Measurements from ENCODE around the gene TMEM234. TPM values are rescaled to one million over a fixed set of nuclear protein-coding genes. Genes with fewer than 3 reads are reported as not detected.
A peak's percentile ranks its signal among the peaks of the same experiment; 100 is the strongest.

The TMEM234 gene
- total and polyA plus RNA-seq, 8 donors: 19.3 to 24.8 (median 21.6) TPM

DNA sequence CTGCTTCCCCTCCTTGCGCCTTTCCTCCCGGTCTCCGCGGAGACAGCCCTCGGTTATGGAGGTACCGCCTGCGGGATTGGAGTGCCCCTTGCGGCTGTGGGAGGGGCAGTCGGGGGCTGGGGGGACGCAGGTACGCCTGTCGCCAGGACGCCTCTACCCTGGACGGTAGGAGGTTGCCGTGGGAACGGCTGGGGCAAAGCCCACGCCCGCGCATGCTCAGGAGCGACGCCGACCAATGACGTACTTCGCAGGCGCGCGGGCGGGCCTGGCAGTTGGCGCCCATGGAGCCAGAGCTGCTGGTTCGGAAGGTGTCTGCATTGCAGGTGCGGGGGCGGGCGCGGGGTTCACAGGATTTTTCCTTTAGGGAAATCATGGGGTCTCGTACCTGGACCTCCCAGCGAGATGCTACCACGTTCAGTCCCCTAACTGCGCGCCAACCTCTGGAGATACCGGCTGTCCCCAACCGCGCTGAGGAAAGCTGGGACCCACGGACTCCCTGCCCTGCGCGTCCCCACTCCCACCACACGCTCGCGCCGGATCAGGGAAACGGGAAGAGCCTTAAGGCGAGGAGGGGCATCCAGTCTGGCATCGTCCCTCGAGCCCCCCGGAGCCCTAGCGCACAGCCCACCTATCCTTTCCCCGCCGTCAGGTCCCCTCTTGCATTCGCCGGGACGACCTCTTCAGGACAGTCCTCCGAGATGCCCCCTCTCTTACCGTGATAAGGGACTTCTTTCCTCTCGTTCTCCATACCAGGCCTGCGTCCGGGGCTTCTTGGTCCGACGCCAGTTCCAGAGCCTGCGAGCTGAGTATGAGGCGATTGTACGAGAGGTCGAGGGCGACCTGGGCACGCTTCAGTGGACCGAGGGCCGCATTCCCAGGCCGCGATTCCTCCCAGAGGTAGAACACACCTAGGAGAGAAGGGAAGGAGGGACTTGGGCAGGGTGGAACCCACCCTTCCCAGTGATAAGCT, 16.5 kb downstream of the TMEM234 start, which contains the start of gene IQCC:
TSS of gene IQCC (plus strand) at position 271 of the 970 bp plus-strand sequence. CDS start at position 282, 11 bp downstream.
- H3K27me3 ChIP-seq: no peaks in the 10 kb centered on the region
- no peaks in the 10 kb centered on the region for H3K9me3 ChIP-seq
- H3K36me3 ChIP-seq: no peaks in the 10 kb centered on the region
- intact Hi-C loops (cut with DNase I): no loop called here
- TF ChIP-seq, protein P1, sequence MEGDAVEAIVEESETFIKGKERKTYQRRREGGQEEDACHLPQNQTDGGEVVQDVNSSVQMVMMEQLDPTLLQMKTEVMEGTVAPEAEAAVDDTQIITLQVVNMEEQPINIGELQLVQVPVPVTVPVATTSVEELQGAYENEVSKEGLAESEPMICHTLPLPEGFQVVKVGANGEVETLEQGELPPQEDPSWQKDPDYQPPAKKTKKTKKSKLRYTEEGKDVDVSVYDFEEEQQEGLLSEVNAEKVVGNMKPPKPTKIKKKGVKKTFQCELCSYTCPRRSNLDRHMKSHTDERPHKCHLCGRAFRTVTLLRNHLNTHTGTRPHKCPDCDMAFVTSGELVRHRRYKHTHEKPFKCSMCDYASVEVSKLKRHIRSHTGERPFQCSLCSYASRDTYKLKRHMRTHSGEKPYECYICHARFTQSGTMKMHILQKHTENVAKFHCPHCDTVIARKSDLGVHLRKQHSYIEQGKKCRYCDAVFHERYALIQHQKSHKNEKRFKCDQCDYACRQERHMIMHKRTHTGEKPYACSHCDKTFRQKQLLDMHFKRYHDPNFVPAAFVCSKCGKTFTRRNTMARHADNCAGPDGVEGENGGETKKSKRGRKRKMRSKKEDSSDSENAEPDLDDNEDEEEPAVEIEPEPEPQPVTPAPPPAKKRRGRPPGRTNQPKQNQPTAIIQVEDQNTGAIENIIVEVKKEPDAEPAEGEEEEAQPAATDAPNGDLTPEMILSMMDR (IDR thresholded peaks at IDR 0.05): no peak
- H3K4me1 ChIP-seq: peaks cover 15 to 27% of the 10 kb centered on the region in 2 donors
- H3K27ac ChIP-seq: peak within 1 kb of the TSS in 1 of 2 donors; percentile 61
- H3K4me3 ChIP-seq: peak within 1 kb of the TSS; percentile 55 to 69
- peak; percentile 85 to 96 (median 92) for DNase-seq
- peak; percentile 88 for ATAC-seq

DNA sequence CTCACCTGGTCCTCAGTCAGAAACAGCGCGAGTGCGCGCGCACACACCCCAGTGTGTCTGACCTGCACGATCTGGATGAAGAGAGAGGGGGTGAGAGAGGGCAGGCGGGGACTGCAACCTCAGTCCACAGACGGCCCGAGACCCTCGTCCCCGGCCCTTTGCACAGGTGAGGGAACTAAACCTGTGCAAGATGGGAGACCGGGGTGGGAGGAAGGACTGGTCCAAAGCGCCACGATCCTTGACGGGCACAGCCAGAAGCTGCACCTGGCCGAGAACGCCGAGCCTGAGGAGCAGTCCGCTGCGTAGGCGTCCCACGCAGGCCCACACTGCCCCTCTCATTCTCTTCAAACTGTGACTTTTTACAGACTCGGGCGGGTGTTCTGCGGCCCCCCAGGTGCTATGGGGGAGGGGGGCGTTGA, 17.2 kb downstream of the TMEM234 start:
- peaks cover 15 to 35% of the 10 kb centered on the region in 2 donors for H3K4me1 ChIP-seq
- TF ChIP-seq, protein P1 (IDR thresholded peaks at IDR 0.05): no peak
- ATAC-seq (peak; percentile 18), DNase-seq (peak in 1 of 4 donors; percentile 77)
- peak overlapping the region; percentile 55 to 69 for H3K4me3 ChIP-seq
- no peaks in the 10 kb centered on the region for H3K36me3 ChIP-seq
- intact Hi-C loops (cut with DNase I): no loop called here
- no peaks in the 10 kb centered on the region for H3K27me3 ChIP-seq
- H3K27ac ChIP-seq: peak overlapping the region in 1 of 2 donors; percentile 61
- no peaks in the 10 kb centered on the region for H3K9me3 ChIP-seq

GRCh38 chr1:32201011-32201855, 20.9 kb downstream of the TMEM234 start:
- ATAC-seq: peak; percentile 26
- TF ChIP-seq, protein P1 (IDR thresholded peaks at IDR 0.05): no peak
- Histone ChIP-seq H3K27ac (peak overlapping the region; percentile 64 to 73), H3K36me3 (peaks cover 0 to 27% of the 10 kb centered on the region in 2 donors), H3K4me3 (peak overlapping the region; percentile 55 to 64), H3K9me3 (no peaks in the 10 kb centered on the region), H3K4me1 (peaks cover 18 to 38% of the 10 kb centered on the region in 2 donors), H3K27me3 (no peaks in the 10 kb centered on the region)
- intact Hi-C loops (cut with DNase I): no loop called here
- peak; percentile 54 to 78 (median 68) for DNase-seq

GRCh38 chr1:32200226-32201010, 21.7 kb downstream of the TMEM234 start, which contains the start of gene CCDC28B:
Gene CCDC28B, plus strand, starts transcription at chr1:32200595. Its CDS starts 1,341 bp downstream, at chr1:32201936.
- DNase-seq: peak; percentile 62 to 85 (median 72)
- intact Hi-C loops (cut with DNase I): no loop called here
- H3K4me3 ChIP-seq: peak within 1 kb of the TSS; percentile 55 to 64
- no peaks in the 10 kb centered on the region for H3K9me3 ChIP-seq
- TF ChIP-seq, protein P1 (IDR thresholded peaks at IDR 0.05): no peak
- H3K36me3 ChIP-seq: peaks cover 0 to 35% of the 10 kb centered on the region in 2 donors
- H3K27ac ChIP-seq: peak within 1 kb of the TSS; percentile 64 to 73
- peak; percentile 44 for ATAC-seq
- no peaks in the 10 kb centered on the region for H3K27me3 ChIP-seq
- peaks cover 14 to 31% of the 10 kb centered on the region in 2 donors for H3K4me1 ChIP-seq
